Pulmonary artery endothelial cell (primary cell): ENCODE measurements around the gene SMCR8. TPM values are rescaled to one million over a fixed set of nuclear protein-coding genes. Genes with fewer than 3 reads are reported as not detected.
"Not testable (repeated sequence)": the region's sequence is repeated elsewhere in the genome, so short reads cannot be mapped to it uniquely, and the experiment has no call there.

Experiments
- DNase-seq: peaks from one replicate; pipeline ENCODE4 v3.0.0-alpha.2; 2011; ENCODE audit warnings: low read depth, low spot score
- total RNA-seq: library from RNA; depleted of rRNA; stranded (reverse); fragments of >200 nt; gene quantifications from 2 replicates; pipeline ENCODE4 v1.2.3, GENCODE V29; 2014

Gene SMCR8
- 17.8 and 20.0 TPM in 2 replicates for total RNA-seq

- peak; percentile 92 for DNase-seq
Measured at GRCh38 chr17:18314731-18315561, at the start of gene SMCR8, which contains the start of gene TOP3A. Gene SMCR8 (plus strand): TSS chr17:18315293. CDS start chr17:18315790, 497 bp downstream. Gene TOP3A (minus strand): TSS chr17:18314994. CDS start chr17:18314778, 216 bp downstream.

GRCh38 chr17:18267366-18267765 lies 47.7 kb upstream of the SMCR8 start:
- DNase-seq = no peak

GRCh38 chr17:18267927-18268711 lies 47.0 kb upstream of the SMCR8 start:
- no peak for DNase-seq

- DNase-seq = no peak
Measured at GRCh38 chr17:18270046-18270931, 44.8 kb upstream of the SMCR8 start.

GRCh38 chr17:18277076-18277475 lies 38.0 kb upstream of the SMCR8 start:
- DNase-seq = no peak

- DNase-seq = no peak
Measured at GRCh38 chr17:18278867-18279266, 36.2 kb upstream of the SMCR8 start.

GRCh38 chr17:18280249-18280648 lies 34.8 kb upstream of the SMCR8 start:
- DNase-seq = no peak

- DNase-seq = no peak
Measured at GRCh38 chr17:18280766-18281371, 34.2 kb upstream of the SMCR8 start.

GRCh38 chr17:18281788-18282187 lies 33.3 kb upstream of the SMCR8 start:
- no peak for DNase-seq

GRCh38 chr17:18285296-18285695 lies 29.8 kb upstream of the SMCR8 start:
- DNase-seq = no peak

- DNase-seq = no peak
Measured at GRCh38 chr17:18291718-18292540, 23.2 kb upstream of the SMCR8 start.

GRCh38 chr17:18298061-18298460 lies 17.0 kb upstream of the SMCR8 start:
- DNase-seq = not testable (repeated sequence)

GRCh38 chr17:18300725-18301480 lies 14.2 kb upstream of the SMCR8 start:
- no peak for DNase-seq

GRCh38 chr17:18303206-18303605 lies 11.9 kb upstream of the SMCR8 start:
- DNase-seq = not testable (repeated sequence)

- DNase-seq = no peak
Measured at GRCh38 chr17:18309202-18309601, 5.9 kb upstream of the SMCR8 start.

- no peak for DNase-seq
Measured at GRCh38 chr17:18314059-18314730, 898 bp upstream of the SMCR8 start.

- DNase-seq = no peak
Measured at GRCh38 chr17:18315562-18315922, 449 bp downstream of the SMCR8 start.

- DNase-seq = no peak
Measured at GRCh38 chr17:18315961-18316360, 868 bp downstream of the SMCR8 start.

GRCh38 chr17:18318117-18318516 lies 3.0 kb downstream of the SMCR8 start:
- DNase-seq = no peak
